Measurements from ENCODE around the gene ZNF385D.
"Not testable (repeated sequence)": the region's sequence is repeated elsewhere in the genome, so short reads cannot be mapped to it uniquely, and the experiment has no call there.

Gene ZNF385D

DNA sequence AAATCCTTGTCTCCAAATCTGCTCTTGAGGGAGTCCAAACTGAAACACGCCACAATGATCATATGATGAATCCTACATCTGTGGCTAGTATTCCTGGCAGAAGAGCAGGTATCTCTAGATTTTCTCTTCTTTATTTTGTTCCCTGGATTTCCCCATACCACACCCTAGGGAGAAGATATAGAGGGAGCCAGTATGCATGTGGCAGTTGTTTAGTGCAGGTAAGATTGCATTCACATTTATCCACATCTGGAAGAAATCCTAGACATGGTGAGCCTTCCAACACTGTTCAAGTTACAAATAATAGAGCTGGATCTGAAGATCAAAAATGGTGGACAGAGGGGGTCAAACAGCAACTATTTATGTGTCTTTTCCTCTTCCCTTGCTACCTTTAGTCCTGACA lies 316.7 kb downstream of the ZNF385D start:
- no peak for DNase-seq

DNA sequence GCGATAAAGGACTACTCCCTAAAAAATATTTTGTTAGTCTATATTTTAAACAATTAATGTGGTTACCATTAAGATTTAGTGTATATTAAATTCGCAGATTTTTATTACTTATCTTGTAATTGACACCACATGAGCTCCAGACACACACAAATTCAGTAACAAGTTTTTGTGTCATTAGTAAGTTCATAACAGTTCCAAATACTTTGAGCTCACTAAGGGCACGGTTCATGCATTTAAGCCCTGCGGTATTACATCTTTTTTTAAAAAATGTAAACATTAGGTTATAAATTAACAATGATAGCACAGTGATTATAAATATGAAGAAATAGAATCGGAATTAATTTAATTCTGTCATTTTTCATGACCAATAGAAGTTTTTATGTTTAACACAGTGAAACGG lies 317.3 kb downstream of the ZNF385D start:
- DNase-seq = no peak

DNA sequence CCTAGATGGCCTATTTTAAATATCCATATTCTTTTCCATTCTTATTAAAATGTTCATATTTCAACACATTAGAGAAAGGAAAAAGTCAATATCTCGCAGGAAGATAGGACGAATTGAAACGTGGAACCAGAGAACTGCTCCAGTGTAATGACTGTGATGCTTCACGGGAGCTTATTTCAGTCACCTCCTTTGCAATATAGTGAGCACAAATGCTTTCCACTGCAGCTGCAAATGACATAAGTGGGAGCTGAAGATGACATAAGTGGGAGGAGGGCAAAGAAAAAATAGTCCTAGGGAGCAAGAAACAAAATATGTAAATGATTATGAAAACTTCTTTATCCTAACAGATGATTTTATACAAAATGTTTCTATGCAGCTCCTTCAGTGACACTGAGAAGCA lies 324.1 kb downstream of the ZNF385D start:
- DNase-seq = no peak

DNA sequence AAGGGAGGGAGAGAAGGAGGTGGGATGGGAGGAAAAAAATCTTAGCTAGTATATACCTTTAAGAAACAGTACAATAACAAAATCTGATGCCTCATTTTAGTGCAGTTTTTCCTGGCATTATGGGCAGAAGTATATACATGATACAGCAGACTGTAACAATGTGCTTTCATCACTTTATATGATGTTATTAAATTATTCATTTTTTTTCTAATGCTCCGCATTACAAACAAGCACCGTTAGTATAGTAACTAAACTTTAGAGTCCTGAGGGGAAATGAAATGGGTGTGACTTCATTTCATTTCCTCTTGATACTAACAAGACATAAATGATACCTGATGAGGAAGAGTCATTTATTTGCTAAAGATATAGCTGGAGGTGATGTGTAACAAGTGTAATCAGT lies 325.3 kb downstream of the ZNF385D start:
- DNase-seq = no peak

DNA sequence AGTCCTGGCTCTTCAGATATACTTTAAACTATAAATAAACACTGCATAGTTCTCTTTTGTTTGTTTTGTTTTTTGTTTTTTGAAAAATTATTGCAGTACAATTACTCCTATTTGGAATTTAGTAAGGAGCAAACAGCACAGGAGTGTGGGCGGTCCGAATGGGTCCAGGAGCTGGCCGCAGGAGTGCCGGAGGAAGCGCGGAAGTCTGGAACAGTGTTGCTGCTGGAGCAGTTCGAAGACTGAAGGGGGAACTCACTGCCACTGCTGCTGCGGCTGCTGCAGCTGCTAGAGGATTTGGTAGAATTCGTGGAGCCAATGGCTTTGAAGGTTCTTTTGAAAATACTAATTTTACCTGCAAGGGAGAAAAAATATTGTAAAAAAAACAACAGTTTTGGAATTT lies 329.9 kb downstream of the ZNF385D start:
- DNase-seq = no peak

DNA sequence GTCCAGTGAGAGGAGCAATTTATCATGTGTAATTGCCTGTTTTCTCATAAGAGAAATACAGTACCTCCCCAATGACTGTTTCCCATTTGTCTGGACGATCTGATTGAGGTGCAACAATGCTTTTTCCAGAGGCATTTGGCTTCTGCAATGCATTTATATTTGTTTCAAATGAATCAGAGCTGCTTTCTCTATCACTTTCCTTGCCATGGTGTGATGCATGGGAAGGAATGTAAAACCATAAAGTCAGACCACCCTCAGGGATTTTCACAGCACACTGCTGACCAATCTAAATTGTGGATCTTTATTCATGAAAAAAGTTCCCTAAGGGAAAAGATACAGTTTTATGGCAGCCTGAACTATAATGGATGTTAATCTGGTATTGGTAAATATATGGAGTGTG lies 333.0 kb downstream of the ZNF385D start:
- no peak for DNase-seq

GRCh38 chr3:21414506-21414905 lies 336.5 kb downstream of the ZNF385D start:
- no peak for DNase-seq

GRCh38 chr3:21411058-21411457 lies 340.0 kb downstream of the ZNF385D start:
- DNase-seq = no peak

GRCh38 chr3:21409401-21409800 lies 341.6 kb downstream of the ZNF385D start:
- DNase-seq = no peak

DNA sequence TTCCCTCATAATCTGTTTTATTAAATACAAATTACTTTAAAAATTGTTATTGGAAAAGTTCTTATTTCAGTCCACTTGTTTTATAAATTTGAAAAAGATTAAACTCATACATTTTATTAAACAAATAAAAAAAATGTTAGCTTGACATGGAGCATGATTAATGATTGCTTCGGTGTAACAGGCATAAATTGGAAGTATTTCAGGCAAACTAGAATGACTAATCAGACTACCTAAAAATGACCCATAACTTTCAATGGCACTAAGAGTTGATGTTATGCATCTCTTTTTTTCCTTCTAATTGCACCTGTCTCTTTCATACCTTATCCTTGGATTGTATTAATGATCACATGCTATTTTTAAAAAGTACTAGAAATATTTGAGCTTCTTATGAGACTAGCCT lies 343.3 kb downstream of the ZNF385D start:
- DNase-seq = no peak

- no peak for DNase-seq
Observed at GRCh38 chr3:21405671-21406667, 345.0 kb downstream of the ZNF385D start.

DNA sequence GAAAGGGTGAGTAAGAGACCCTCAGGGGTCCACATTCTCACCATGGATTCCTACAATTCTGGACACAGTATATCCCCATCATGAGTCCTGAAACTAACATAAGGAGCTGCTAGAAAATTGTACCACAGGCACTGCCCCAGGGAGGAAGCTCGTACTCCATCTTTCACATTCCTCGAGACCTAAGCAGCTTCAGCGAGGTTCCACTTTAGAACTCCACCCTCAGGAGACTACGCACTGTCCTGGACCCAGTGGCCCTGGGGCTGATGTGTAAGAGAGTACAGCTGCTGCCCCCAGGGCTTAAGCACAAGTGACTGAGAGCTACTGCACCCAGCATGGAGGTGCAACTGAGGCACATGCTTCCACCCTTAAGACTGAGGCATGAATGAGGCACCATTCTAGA lies 352.5 kb downstream of the ZNF385D start:
- DNase-seq = no peak

GRCh38 chr3:21393683-21394311 lies 357.2 kb downstream of the ZNF385D start:
- no peak for DNase-seq

GRCh38 chr3:21392526-21392925 lies 358.5 kb downstream of the ZNF385D start:
- no peak for DNase-seq

- DNase-seq = no peak
Observed at GRCh38 chr3:21390856-21391255, 360.2 kb downstream of the ZNF385D start.

- no peak for DNase-seq
Observed at GRCh38 chr3:21390136-21390535, 360.9 kb downstream of the ZNF385D start.

- DNase-seq = not testable (repeated sequence)
Observed at GRCh38 chr3:21387142-21387826, 363.7 kb downstream of the ZNF385D start.

- not testable (repeated sequence) for DNase-seq
Observed at GRCh38 chr3:21378036-21378435, 373.0 kb downstream of the ZNF385D start.

DNA sequence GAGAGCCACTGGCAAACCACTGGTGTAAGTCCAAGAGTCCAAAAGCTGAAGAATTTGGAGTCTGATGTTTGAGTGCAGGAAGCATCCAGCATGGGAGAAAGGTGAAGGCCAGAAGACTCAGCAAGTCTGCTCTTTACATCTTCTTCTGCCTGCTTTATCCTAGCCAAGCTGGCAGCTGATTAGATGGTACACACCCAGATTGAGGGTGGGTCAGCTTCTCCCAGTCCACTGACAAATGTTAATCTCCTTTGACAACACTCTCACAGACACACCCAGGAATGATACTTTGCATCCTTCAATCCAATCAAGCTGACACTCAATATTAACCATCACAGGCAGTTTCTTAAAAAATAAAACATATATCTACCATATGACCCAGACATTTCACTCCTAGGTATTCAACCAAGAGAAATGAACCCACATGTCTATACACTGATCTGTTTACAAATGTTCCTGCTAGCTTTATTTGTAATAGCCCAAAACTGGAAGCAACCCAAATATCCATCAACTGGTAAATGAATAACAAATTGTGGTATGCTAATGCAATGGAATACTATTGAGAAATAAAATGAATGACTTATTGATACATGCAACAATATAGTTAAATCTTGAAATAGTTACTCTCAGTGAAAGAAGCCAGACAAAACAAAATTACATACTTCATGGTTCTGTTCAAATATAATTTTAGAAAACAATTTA lies 373.8 kb downstream of the ZNF385D start:
- no peak for DNase-seq

- DNase-seq = no peak
Observed at GRCh38 chr3:21372316-21372715, 378.7 kb downstream of the ZNF385D start.
